Colonic mucosa (tissue), 4 donors: Measurements from ENCODE around the gene AFG3L2. TPM values are rescaled to one million over a fixed set of nuclear protein-coding genes. Genes with fewer than 3 reads are reported as not detected.
A peak's percentile ranks its signal among the peaks of the same experiment; 100 is the strongest.

Source experiments
- DNase-seq: peaks from one replicate; pipeline ENCODE4 v3.0.0-alpha.2; 2020
- H3K27ac ChIP-seq: fragments of 200-600 bp; one replicate; pipeline ENCODE4 v1.8.0; 2021
- H3K27me3 ChIP-seq: fragments of 200-600 bp; one replicate; pipeline ENCODE4 v1.8.0; 2021
- H3K36me3 ChIP-seq: fragments of 200-600 bp; one replicate; pipeline ENCODE4 v1.8.0; 2021
- H3K4me1 ChIP-seq: fragments of 200-600 bp; one replicate; pipeline ENCODE4 v1.8.0; 2021; ENCODE audit warnings: mild to moderate bottlenecking
- H3K4me3 ChIP-seq: fragments of 200-600 bp; one replicate; pipeline ENCODE4 v1.8.0; 2021
- H3K9ac ChIP-seq, 2 donors: one replicate each; pipeline ENCODE4 v1.7.0; 2013; ENCODE audit warnings: control low read depth in 2 of 2, low read depth in 2 of 2, low read length in 2 of 2
- H3K9me3 ChIP-seq: fragments of 200-600 bp; one replicate; pipeline ENCODE4 v1.8.0; 2021
- CTCF ChIP-seq: fragments of 200-600 bp; IDR thresholded peaks from one replicate; pipeline ENCODE4 v1.8.0; 2022; ENCODE audit warnings: antibody characterized with exemption, mild to moderate bottlenecking
- intact Hi-C: fragments of 100-400 bp; cut with DNase I; formaldehyde crosslinking; loops from one replicate; pipeline ENCODE4 v1.14.1; 2022
- total RNA-seq, 2 donors: library from RNA; stranded (reverse); fragmentation: NEBNext Ultra II Directional in 1 of 2; extraction: Animal tissue kit (Norgen Biotek cat#: 25700) in 1 of 2; gene quantifications; one replicate each; pipeline ENCODE4 v1.2.1, GENCODE V29; 2021
- donor health status: healthy.
- donor health status: DM: no; HTN: no; CAD: no.
- donor health status: DM: no; HTN: no; CAD: no.

The AFG3L2 gene
- total RNA-seq, 2 donors from 2014 or later: 94.3 to 112 TPM

GRCh38 chr18:12313530-12314245 is 63.3 kb downstream of the AFG3L2 start:
- no peak for TF ChIP-seq CTCF
- Histone ChIP-seq H3K9ac (no peak overlapping the region), H3K9me3 (no peaks in the 10 kb centered on the region), H3K36me3 (no peaks in the 10 kb centered on the region), H3K4me1 (peaks cover 3% of the 10 kb centered on the region), H3K4me3 (no peak overlapping the region), H3K27me3 (peaks cover 3% of the 10 kb centered on the region), H3K27ac (no peak overlapping the region)
- intact Hi-C loops: no loop called here
- DNase-seq: no peak

GRCh38 chr18:12312976-12313375 is 64.1 kb downstream of the AFG3L2 start:
- H3K9me3 ChIP-seq: no peaks in the 10 kb centered on the region
- no peak for TF ChIP-seq CTCF
- no peak overlapping the region for H3K27ac ChIP-seq
- H3K4me3 ChIP-seq: no peak overlapping the region
- no peaks in the 10 kb centered on the region for H3K36me3 ChIP-seq
- intact Hi-C loops: no loop called here
- H3K27me3 ChIP-seq: peaks cover 9% of the 10 kb centered on the region
- no peak overlapping the region for H3K9ac ChIP-seq
- H3K4me1 ChIP-seq: peaks cover 5% of the 10 kb centered on the region
- no peak for DNase-seq

GRCh38 chr18:12310762-12311161 is 66.3 kb downstream of the AFG3L2 start:
- Histone ChIP-seq H3K4me3 (no peak overlapping the region), H3K9ac (no peak overlapping the region), H3K27me3 (peaks cover 28% of the 10 kb centered on the region), H3K9me3 (no peaks in the 10 kb centered on the region), H3K36me3 (no peaks in the 10 kb centered on the region), H3K27ac (no peak overlapping the region), H3K4me1 (peaks cover 5% of the 10 kb centered on the region)
- intact Hi-C loops: no loop called here
- no peak for DNase-seq
- TF ChIP-seq CTCF: no peak

- Histone ChIP-seq H3K36me3 (no peaks in the 10 kb centered on the region), H3K4me1 (peaks cover 5% of the 10 kb centered on the region), H3K9me3 (no peaks in the 10 kb centered on the region), H3K4me3 (peak overlapping the region; percentile 48), H3K9ac (peak overlapping the region in 1 of 2 donors; percentile 24), H3K27ac (no peak overlapping the region), H3K27me3 (peaks cover 28% of the 10 kb centered on the region)
- intact Hi-C loops: no loop called here
- no peak for TF ChIP-seq CTCF
- DNase-seq: no peak
These were observed 67.3 kb downstream of the AFG3L2 start for GRCh38 chr18:12309683-12310198.

GRCh38 chr18:12308386-12309100 is 68.5 kb downstream of the AFG3L2 start:
- no peaks in the 10 kb centered on the region for H3K36me3 ChIP-seq
- DNase-seq: peak; percentile 67
- intact Hi-C loops: no loop called here
- H3K27me3 ChIP-seq: peaks cover 28% of the 10 kb centered on the region
- H3K9ac ChIP-seq: peak overlapping the region; percentile 46 to 79
- peak overlapping the region; percentile 48 for H3K4me3 ChIP-seq
- peak overlapping the region; percentile 90 for H3K27ac ChIP-seq
- no peaks in the 10 kb centered on the region for H3K9me3 ChIP-seq
- H3K4me1 ChIP-seq: peaks cover 5% of the 10 kb centered on the region
- no peak for TF ChIP-seq CTCF
